TTC549 (cell line): ENCODE data around the gene MTFR1L.
"Not testable (repeated sequence)": the region's sequence is repeated elsewhere in the genome, so short reads cannot be mapped to it uniquely, and the experiment has no call there.

Experiments used
- FAIRE-seq: peaks from 2 replicates; lab custom pipeline; 2012; peaks lifted over from hg19 to GRCh38; lab: Jason Lieb, UNC

MTFR1L gene

GRCh38 chr1:25829046-25829445 is 9.3 kb downstream of the MTFR1L start:
- no peak for FAIRE-seq

DNA sequence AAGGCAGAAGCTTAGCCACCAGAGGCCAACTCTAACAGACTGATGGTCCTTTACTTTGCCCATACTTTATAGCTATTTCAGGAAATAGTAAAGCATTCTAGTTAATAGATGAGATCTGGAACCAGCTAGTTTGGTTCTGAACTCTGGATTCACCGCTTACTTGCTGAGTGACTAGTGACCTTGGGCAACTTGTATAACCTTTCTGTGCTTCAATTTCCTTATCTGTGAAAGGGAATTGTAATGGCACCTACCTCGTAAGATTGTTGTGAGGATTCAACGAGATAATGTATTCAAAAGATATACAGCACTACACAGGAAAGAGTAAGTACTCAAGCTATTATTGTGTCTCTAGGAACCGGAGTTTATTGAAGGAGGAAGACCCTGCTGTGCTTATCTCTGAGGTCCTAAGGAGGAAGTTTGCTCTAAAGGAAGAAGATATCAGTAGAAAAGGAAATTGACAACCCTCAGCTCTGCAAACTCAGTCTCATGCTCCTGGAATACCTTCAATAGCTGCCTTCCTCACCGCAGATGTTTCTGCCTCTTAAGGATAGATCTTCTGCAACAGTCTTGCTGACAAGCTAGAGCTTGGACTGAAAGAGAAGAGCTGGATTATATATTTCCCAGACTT is 11.9 kb downstream of the MTFR1L start:
- FAIRE-seq, result no peak

GRCh38 chr1:25832336-25833037 is 12.7 kb downstream of the MTFR1L start:
- FAIRE-seq, result no peak

- FAIRE-seq, result no peak
Measured at GRCh38 chr1:25833158-25833557, 13.4 kb downstream of the MTFR1L start.

DNA sequence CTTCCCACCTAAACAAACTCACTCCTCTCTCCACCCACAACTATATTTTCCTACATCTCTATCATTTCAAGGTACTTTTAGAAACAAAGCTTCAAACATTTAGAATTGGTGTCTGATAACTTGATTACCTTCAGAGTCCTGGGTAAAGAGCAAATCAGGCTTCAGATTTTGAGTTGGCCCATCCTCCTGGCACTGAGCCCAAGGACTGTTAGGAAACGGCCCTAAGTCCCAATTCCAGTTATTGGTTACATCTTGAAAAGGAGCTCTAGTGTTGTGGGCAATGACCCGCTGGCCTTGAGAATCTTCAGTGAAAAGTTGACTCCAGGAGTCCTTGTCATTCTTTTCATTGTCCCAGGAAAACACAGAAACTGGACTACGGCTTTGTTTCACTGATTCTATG is 15.1 kb downstream of the MTFR1L start:
- FAIRE-seq, result no peak

DNA sequence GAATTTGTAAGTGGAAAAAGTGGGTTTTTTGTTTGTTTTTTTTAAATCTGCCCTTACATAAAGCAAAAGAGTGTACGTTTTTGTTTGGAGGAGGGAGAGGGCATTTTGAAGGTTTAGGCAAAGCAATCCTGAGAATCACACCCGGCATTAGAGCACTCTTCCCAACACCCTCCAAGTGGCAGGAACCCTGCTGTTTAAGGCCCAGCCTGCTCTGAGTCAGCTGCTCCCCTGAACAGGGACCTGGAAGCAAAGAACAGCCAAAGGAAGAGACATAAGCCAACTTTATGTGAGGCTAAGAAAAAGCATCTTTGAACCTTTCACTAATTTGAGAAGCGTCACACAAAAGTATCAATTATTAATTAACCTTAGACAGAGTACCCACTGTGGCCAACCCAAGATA is 16.9 kb downstream of the MTFR1L start:
- no peak for FAIRE-seq

- no peak for FAIRE-seq
Measured at GRCh38 chr1:25837262-25837875, 17.6 kb downstream of the MTFR1L start.

- not testable (repeated sequence) for FAIRE-seq
Measured at GRCh38 chr1:25839808-25840207, 20.1 kb downstream of the MTFR1L start.

DNA sequence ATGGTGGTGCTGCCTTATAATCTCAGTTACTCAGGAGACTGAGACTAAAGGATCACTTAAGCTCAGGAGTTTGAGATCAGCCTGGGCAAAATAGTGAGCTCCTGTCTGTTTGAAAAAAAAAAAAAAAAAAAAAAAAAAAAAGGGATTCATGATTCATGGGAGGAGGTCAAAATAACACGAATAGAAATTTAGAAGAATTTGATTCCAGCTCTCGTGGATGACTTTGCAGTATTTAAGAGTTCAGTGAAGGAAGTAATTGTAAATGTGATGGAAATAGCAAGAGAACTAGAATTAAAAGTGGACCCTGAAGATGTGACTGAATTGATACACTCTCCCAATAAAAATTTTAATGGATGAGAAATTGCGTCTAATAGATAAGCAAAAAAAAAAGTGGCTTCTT is 23.7 kb downstream of the MTFR1L start:
- FAIRE-seq, result no peak

- FAIRE-seq, result no peak
Measured at GRCh38 chr1:25844536-25845337, 25.0 kb downstream of the MTFR1L start.

- FAIRE-seq, result no peak
Measured at GRCh38 chr1:25845664-25846063, 25.9 kb downstream of the MTFR1L start.

- no peak for FAIRE-seq
Measured at GRCh38 chr1:25847929-25848328, 28.2 kb downstream of the MTFR1L start.

DNA sequence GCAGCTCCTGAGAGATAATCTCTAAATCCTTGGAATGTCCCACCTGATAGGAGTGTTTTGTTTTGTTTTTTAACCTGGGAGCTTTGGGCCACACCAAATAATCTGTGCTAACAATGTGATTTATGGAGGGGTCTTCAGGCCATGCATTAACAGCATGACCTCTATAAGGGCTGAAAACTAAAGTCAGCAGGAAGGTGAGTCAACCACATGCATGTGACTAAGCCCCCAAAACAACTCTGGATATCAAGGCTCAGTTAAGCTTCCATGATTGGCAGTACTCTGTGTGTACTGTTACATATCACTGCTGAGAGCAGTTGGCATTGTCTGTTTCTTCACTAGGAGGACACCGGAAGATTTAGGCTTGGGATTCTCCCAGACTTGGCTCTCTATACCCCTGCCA is 28.8 kb downstream of the MTFR1L start:
- no peak for FAIRE-seq

- FAIRE-seq, result no peak
Measured at GRCh38 chr1:25854554-25854953, 34.8 kb downstream of the MTFR1L start.

DNA sequence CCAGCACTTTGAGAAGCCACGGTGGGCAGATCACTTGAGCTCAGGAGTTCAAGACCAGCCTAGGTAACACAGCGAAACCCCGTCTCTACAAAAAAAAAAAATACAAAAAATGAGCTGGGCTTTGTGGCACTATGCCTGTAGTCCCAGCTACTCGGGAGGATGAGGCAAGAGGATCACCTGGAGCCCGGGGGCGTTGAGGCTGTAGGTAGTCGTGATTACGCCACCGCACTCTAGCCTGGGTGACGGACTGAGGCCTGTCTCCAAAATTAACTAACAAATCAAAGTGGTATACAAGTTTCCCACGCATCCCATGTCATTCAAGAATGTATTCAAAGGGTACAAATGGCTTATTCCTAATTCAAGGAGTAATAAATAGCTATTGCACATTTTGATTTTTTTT is 37.1 kb downstream of the MTFR1L start:
- FAIRE-seq, result no peak

DNA sequence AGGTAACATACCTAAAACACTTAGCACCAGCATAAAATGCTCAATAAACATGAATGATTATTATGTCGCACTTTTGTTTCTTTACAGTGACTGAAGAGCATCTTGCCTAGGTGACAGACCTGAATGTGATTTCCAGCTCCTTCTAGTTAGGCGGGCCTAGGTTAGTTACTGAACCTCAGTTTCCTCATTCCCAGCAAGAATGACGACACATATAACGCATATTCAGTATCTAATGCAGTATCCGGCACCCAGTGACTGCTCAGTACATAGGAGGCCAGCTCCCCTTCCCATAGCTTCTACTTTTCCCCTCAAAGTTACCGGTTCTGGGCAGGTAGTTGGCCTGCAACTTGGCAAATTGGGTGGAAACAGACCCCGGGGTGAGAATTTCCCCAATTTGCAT is 38.7 kb downstream of the MTFR1L start:
- no peak for FAIRE-seq

DNA sequence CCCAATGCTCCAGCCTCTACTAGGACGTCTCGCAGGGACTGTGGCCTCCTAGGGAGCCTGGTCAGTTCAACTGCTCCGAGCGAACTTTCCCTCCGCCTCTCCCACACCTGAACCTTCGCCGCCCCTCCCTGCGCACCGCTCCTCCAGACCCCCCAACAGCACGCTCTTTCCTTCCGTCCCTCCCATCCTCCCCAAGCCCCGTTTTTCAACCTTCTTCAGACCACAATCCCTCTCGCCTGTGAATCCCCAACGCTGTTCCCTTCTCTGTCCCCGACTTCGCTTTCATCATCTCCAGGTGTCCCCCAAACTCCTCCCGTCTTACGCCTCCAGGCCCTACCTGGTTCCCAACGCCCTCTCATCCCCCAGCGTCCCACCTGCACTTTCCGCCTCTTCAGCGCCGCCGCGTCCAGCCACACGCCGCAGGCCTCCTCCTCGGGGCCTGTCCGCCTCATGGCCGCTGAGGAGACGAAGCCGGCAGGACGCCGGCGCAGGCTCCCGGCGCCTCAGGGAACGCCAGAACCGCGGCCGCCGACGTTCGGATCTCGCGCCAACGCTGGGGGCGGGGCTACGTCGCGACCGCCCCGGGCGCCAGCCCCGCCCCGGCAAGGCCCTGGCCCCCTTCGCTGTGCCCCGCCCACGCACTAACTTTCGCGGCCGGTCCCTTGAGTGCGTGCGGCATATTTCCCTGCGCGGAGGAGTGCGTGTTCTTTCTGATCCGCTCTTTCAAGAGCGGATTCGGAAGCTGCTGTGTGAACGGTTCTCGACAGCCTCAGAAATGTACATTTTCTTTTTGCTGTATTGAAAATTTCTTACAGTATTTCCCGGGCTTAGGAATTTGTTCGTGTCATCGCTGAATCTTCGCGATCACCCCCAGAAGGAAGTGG is 39.4 kb downstream of the MTFR1L start, which contains the start of gene AUNIP:
TSS of gene AUNIP (minus strand) at position 552 of the 884 bp plus-strand sequence. CDS start at position 452, 100 bp downstream.
- no peak for FAIRE-seq

- FAIRE-seq, result no peak
Measured at GRCh38 chr1:25861316-25862286, 41.8 kb downstream of the MTFR1L start.

- FAIRE-seq, result no peak
Measured at GRCh38 chr1:25862785-25863485, 43.2 kb downstream of the MTFR1L start.
